ENCODE data around the gene CD82. TPM values are rescaled to one million over a fixed set of nuclear protein-coding genes. Genes with fewer than 3 reads are reported as not detected.

The CD82 gene
- total and polyA plus RNA-seq, 2 of the 13 experiments (the other 11 are each of a cell fraction or from before 2014, with no cell fraction given), result 0.05 TPM; not detected in 1

- no peak overlapping the region for H3K9ac ChIP-seq (ENCODE audit: insufficient read depth, low read depth, low read length)
- 0 out of 2 replicates have a peak, but pooled peaks cover 3% of the 10 kb centered on the region for H4K20me1 ChIP-seq (ENCODE audit: insufficient read depth, low read length)
- POLR2A ChIA-PET, result no interaction called here
- DNase-seq (ENCODE audit: low spot score), result no peak
- in situ Hi-C loops (cut with HindIII; ENCODE audit: extremely low pct_ligation_motif_present, low pct_unique_long_range_greater_than_20kb), result no loop called here
- no peaks in the 10 kb centered on the region for H3K36me3 ChIP-seq (replicated peaks in 1 of 2; ENCODE audit: control insufficient read depth in 1 of 2, insufficient read depth in 2 of 2, low read length in 2 of 2)
- H3K27me3 ChIP-seq (ENCODE audit: control insufficient read depth in 1 of 2, insufficient read depth in 2 of 2, low read length in 2 of 2), result peaks cover 2 to 19% of the 10 kb centered on the region in 2 experiments; a peak in 3 of 5 replicates
- no peak overlapping the region for H3K4me3 ChIP-seq (replicated peaks in 1 of 3; ENCODE audit: insufficient read depth in 1 of 3, low read depth in 2 of 3, low read length in 3 of 3)
- no TSS peak for BruUV-seq (replicated peaks)
- CTCF ChIA-PET (ENCODE audit: low intra/inter-chr PET ratio, low total read pairs), result no interaction called here
- 40% methylated on average over 6 of the region's 6 CpGs for WGBS (ENCODE audit: low lambda C conversion rate)
- no peak overlapping the region for H3K27ac ChIP-seq (ENCODE audit: extremely low read length, insufficient read depth, low read length)
- no peak for ATAC-seq
- H3K4me1 ChIP-seq (ENCODE audit: insufficient read depth, low read length), result no peaks in the 10 kb centered on the region
- no peak overlapping the region for H2AFZ ChIP-seq (ENCODE audit: low read length)
- H3K4me2 ChIP-seq (ENCODE audit: low read depth, low read length), result no peak overlapping the region
- H3K79me2 ChIP-seq (ENCODE audit: insufficient read depth, low read length), result no peaks in the 10 kb centered on the region
- FAIRE-seq, result no peak
- no peaks in the 10 kb centered on the region for H3K9me3 ChIP-seq (ENCODE audit: low read length)
- intact Hi-C loops (cut with micrococcal nuclease; ENCODE audit: unreplicated experiment), result no loop called here
- TF ChIP-seq TBX3 (IDR thresholded peaks at IDR 0.05; ENCODE audit: borderline replicate concordance) (no peak), REST (IDR thresholded peaks at IDR 0.05; ENCODE audit: borderline replicate concordance in 1 of 2, low read depth in 1 of 2, low read length in 2 of 2) (no peak), SRY (CRISPR knock-in tag; IDR thresholded peaks at IDR 0.05) (no peak), ZNF556 (CRISPR knock-in tag; IDR thresholded peaks at IDR 0.05; ENCODE audit: borderline replicate concordance) (no peak), ZBTB25 (CRISPR knock-in tag; IDR thresholded peaks at IDR 0.05) (no peak), ZBTB26 (CRISPR knock-in tag; IDR thresholded peaks at IDR 0.05; ENCODE audit: borderline replicate concordance) (no peak), PRPF4 (IDR thresholded peaks at IDR 0.05; ENCODE audit: low read depth, low read length, poor library complexity, severe bottlenecking) (no peak), NPAS2 (CRISPR knock-in tag; IDR thresholded peaks at IDR 0.05; ENCODE audit: borderline replicate concordance) (no peak), FOSL1 (CRISPR knock-in tag; IDR thresholded peaks at IDR 0.05; ENCODE audit: borderline replicate concordance) (no peak), ZUFSP (CRISPR knock-in tag; IDR thresholded peaks at IDR 0.05; ENCODE audit: borderline replicate concordance) (no peak), CHCHD3 (CRISPR knock-in tag; IDR thresholded peaks at IDR 0.05) (no peak)
Observed at GRCh38 chr11:44602891-44603310, 37.4 kb downstream of the CD82 start.
